Inflammatory macrophage treated with lipopolysaccharide for 4 hours (primary cell): ENCODE measurements around the gene MGST2.

Experiments used
- DNase-seq: peaks from one replicate; pipeline ENCODE4 v3.0.0-alpha.2; 2020

The MGST2 gene

GRCh38 chr4:139745111-139745639, 79.6 kb downstream of the MGST2 start:
- DNase-seq: no peak

GRCh38 chr4:139746431-139747171, 81.0 kb downstream of the MGST2 start:
- no peak for DNase-seq

GRCh38 chr4:139749338-139749737, 83.7 kb downstream of the MGST2 start:
- no peak for DNase-seq

- no peak for DNase-seq
Measured at GRCh38 chr4:139749835-139750498, 84.3 kb downstream of the MGST2 start.

GRCh38 chr4:139753686-139754085, 88.1 kb downstream of the MGST2 start:
- no peak for DNase-seq
